GM12801 (cell line): ENCODE measurements around the gene SLC12A3.

Source experiments
- TF ChIP-seq, protein P1 (sequence below): IDR thresholded peaks from one replicate; pipeline ENCODE4 v1.5.1; 2011; ENCODE audit warnings: control low read depth; ENCODE audit not compliant: insufficient read length; ENCODE audit errors: extremely low read depth

The SLC12A3 gene, protein sequence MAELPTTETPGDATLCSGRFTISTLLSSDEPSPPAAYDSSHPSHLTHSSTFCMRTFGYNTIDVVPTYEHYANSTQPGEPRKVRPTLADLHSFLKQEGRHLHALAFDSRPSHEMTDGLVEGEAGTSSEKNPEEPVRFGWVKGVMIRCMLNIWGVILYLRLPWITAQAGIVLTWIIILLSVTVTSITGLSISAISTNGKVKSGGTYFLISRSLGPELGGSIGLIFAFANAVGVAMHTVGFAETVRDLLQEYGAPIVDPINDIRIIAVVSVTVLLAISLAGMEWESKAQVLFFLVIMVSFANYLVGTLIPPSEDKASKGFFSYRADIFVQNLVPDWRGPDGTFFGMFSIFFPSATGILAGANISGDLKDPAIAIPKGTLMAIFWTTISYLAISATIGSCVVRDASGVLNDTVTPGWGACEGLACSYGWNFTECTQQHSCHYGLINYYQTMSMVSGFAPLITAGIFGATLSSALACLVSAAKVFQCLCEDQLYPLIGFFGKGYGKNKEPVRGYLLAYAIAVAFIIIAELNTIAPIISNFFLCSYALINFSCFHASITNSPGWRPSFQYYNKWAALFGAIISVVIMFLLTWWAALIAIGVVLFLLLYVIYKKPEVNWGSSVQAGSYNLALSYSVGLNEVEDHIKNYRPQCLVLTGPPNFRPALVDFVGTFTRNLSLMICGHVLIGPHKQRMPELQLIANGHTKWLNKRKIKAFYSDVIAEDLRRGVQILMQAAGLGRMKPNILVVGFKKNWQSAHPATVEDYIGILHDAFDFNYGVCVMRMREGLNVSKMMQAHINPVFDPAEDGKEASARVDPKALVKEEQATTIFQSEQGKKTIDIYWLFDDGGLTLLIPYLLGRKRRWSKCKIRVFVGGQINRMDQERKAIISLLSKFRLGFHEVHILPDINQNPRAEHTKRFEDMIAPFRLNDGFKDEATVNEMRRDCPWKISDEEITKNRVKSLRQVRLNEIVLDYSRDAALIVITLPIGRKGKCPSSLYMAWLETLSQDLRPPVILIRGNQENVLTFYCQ

DNA sequence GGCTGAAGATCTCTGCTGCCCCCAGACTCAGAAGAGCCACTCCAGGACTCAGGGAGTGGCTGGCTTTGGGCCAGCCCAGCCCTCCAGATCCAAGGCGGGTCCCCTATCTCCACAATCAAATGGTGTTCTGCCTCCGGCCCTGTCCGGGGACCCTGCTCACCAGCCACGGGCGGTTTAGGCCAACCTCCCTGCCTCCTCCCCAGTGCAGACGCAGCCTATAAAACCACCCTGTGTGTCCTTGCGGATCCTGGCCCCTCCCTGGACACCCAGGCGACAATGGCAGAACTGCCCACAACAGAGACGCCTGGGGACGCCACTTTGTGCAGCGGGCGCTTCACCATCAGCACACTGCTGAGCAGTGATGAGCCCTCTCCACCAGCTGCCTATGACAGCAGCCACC is at the start of gene SLC12A3:
SLC12A3 (plus strand) TSS at position 248 of the 400 bp plus-strand sequence; CDS start at position 277, 29 bp downstream.
- TF ChIP-seq, protein P1, sequence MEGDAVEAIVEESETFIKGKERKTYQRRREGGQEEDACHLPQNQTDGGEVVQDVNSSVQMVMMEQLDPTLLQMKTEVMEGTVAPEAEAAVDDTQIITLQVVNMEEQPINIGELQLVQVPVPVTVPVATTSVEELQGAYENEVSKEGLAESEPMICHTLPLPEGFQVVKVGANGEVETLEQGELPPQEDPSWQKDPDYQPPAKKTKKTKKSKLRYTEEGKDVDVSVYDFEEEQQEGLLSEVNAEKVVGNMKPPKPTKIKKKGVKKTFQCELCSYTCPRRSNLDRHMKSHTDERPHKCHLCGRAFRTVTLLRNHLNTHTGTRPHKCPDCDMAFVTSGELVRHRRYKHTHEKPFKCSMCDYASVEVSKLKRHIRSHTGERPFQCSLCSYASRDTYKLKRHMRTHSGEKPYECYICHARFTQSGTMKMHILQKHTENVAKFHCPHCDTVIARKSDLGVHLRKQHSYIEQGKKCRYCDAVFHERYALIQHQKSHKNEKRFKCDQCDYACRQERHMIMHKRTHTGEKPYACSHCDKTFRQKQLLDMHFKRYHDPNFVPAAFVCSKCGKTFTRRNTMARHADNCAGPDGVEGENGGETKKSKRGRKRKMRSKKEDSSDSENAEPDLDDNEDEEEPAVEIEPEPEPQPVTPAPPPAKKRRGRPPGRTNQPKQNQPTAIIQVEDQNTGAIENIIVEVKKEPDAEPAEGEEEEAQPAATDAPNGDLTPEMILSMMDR = no peak

DNA sequence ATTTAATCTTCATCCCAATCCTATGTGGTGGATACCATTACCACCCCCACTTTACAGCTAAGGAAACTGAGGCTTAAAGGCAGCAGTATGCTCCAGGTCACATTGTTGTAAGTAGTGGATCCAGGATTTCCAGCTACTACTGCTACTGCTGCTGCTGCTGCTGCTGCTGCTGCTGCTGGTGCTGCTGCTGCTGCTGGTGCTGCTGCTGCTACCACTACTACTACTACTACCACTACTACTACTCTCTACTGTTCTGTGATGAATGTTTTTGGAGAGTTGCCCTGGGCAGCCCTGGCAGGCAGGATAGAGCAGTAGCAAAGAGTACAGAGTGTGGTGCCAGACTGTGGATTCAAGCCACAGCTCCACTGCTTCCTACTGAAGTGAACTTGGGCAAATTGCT is 49.3 kb upstream of the SLC12A3 start:
- TF ChIP-seq, protein P1 = no peak

DNA sequence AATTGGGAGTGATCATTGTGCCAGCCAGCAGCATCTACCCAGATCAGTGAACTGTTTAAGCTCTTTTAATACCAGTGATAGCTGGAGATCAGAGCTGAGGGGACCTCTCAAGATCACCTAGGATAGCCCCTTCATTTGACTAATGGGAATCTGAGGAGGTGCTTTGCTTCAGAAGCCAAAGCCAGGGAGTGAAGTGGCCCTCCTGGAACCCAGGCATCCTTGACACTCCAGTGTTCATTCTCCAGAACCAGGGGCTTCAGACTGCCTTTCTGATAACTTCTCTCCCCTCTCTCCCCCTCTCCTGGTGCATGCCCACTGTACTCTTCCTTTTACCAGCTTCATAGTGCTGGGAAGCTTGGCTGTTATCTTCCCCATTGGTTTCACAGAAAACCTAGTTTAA is 48.0 kb upstream of the SLC12A3 start:
- TF ChIP-seq, protein P1 = no peak

DNA sequence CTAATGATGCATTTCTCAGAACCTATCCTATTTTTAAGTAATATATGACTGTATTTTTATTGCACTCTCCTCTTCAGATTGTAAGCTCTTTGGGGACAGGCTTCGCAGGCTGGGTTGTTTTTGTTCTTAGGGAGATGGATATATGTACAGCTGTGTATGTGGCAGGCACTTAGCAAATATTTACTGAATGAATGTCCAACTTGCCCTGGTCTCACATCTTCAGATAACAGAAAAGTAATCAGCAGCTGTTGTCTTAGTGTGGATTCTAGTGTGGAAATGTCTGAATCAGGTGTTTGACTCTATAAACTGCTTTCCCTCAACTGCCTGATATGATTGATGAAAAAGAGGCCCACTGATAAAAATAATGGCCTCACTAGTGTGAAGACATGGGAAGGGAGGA is 47.1 kb upstream of the SLC12A3 start:
- TF ChIP-seq, protein P1 = no peak

DNA sequence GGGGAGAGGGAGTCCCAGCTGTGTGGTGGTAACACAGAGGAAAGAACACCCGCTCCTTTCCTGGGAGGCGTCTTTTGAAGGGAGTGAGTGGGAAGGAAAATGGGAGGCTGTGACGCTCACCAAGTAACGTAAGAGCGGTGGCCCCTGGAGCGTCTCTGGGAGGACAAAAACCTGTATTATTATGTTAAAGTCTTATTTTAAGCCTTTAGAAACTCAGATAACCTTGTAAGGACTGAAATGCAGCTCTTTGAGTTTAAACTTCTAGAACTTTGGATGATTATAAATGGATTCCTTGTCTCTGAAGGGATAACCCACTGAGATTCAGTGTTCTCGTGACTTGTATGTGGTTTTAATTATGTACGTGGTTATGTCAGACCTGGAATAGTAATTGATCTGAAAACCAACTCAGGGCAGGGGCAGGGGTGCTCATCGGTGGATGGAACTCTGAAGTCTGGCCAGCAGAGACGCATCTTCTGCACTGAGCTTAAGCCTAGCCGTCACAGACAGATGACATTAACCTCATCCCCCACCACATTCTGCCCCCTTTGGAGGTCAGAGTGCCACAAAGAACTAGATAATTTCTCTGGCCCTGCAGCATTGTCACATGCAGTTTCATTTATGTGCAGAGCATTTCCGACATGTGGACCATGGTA is 41.8 kb upstream of the SLC12A3 start:
- TF ChIP-seq, protein P1 = no peak

DNA sequence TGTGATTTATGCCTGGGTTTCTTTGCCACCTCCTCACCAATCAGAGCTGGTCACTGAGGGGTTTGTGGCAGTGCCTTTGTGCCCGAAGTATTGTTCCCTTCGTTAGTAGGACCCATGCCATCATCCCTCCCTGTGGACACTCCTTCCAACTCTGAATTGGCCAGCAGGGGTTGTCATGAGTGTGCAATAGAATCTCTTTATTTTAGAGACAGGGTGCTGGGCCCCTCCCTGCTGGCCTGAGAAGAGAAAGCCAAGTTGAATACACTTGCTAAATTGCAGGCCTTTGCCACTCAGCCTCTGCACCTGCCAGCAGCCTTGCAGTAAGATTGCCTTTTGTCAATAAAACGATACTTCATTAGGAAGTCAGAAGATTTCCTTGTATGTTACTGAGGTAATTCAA is 40.7 kb upstream of the SLC12A3 start:
- TF ChIP-seq, protein P1 = no peak

DNA sequence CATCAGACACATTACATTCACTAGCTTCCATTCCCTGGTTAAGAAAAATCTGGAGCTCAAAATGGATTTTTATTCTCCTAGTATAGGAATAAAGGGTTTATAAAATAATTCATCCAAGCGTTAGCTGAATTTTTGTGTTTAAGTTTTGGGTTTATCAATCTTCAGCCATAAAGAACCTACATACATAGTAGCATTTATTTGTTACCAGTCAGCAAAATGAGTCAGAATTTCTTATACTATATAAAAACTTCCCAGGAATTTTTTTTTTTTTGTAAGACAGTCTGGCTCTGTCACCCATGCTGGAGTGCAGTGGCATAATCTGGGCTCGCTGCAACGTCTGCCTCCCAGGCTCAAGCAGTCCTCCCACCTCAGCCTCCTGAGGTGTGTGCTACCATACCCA is 40.2 kb upstream of the SLC12A3 start:
- TF ChIP-seq, protein P1 = no peak
